Measurements from ENCODE around the gene SHANK1.

DNA sequence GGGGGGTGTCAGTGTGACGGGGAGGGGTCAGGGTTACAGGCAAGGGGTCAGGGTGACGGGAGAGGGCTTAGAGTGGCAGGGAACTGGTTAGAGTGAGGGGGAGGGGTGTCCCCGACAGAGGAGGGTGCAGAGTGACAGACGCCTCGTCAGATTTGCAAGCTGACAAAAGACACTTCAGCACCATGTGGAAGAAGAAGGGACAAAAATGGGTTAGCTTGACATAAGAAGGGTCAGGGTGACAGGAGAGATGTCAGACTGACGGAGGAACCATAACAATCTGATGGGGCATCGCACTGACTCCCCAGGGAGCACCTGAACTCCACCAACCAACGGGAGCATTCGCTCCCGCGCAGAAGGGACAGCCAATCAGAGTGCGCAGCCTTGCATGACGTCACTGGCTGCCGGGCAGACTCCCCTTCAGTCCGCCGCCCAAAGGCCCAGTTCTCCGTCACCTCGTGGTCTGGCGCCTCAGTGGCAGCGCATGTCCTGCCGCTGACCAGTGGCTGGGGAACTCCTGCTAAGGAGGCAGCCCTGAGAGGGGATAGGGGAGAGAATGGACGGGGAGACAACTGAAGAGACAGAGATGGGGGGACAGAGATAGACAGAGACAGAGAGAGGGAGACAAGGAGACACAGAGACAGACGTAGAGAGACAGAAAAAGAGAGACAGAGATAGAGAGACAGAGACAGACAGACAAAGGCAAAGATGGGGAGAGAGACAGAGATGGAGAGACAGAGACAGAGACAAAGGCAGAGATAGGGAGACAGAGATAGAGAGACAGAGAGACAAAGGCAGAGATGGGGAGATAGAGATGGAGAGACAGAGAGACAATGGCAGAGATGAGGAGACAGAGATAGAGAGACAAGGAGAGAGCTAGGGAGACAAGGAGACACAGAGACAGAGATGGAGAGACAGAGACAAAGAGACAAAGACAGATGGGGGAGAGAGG is 40.2 kb downstream of the SHANK1 start:
- TF ChIP-seq EZH2 (IDR thresholded peaks at IDR 0.05; ENCODE audit: insufficient read depth, poor library complexity, severe bottlenecking) (no peak), EZH2phosphoT487 (IDR thresholded peaks at IDR 0.05; ENCODE audit: insufficient read depth, low read depth) (no peak)
